OCI-LY7 (cell line): ENCODE data around the gene RIIAD1. TPM values are rescaled to one million over a fixed set of nuclear protein-coding genes. Genes with fewer than 3 reads are reported as not detected.
A peak's percentile ranks its signal among the peaks of the same experiment; 100 is the strongest.
"Not testable (repeated sequence)": the region's sequence is repeated elsewhere in the genome, so short reads cannot be mapped to it uniquely, and the experiment has no call there.

Experiments used
- BruUV-seq: library from RNA; stranded (reverse); fragments of 400-500 nt; replicated peaks from 2 replicates; lab custom pipeline; 2021; lab: Mats Ljungman, UMichigan
- CTCF ChIA-PET: fragments of 300-600 bp; sonication (Branson Sonifier 250); formaldehyde crosslinking; loops from one replicate; lab custom pipeline; 2022; ENCODE audit warnings: antibody characterized with exemption; ENCODE audit not compliant: unreplicated experiment; lab: Charles Lee
- POLR2A ChIA-PET: fragments of 300-600 bp; sonication (Branson Sonifier 250); formaldehyde crosslinking; loops from one replicate; lab custom pipeline; 2022; ENCODE audit warnings: antibody characterized with exemption; lab: Charles Lee
- DNase-seq: peaks from one replicate; pipeline ENCODE4 v3.0.0-alpha.2; 2015; ENCODE audit warnings: low spot score
- H2AFZ ChIP-seq: fragments of 200-600 bp; sonication (generic), shearing (Covaris generic); 2 replicates; pipeline ENCODE4 v1.6.1; 2014; ENCODE audit warnings: mild to moderate bottlenecking, antibody characterized with exemption, low read length, moderate library complexity
- H3K27ac ChIP-seq: fragments of 200-600 bp; sonication (generic); 2 replicates; pipeline ENCODE4 v1.5.1; 2014; ENCODE audit warnings: mixed run types, low read depth, mild to moderate bottlenecking, moderate library complexity, low read length, inconsistent platforms; ENCODE audit not compliant: poor library complexity, severe bottlenecking
- H3K36me3 ChIP-seq: fragments of 200-600 bp; sonication (generic); 2 replicates; pipeline ENCODE4 v1.6.1; 2014; ENCODE audit warnings: mild to moderate bottlenecking, antibody characterized with exemption, low read length, moderate library complexity, mixed read lengths; ENCODE audit not compliant: insufficient read depth
- H3K4me1 ChIP-seq: fragments of 200-600 bp; sonication (generic); 2 replicates; pipeline ENCODE4 v1.5.1; 2014; ENCODE audit warnings: mild to moderate bottlenecking, low read length; ENCODE audit not compliant: insufficient read depth, poor library complexity, severe bottlenecking
- H3K4me2 ChIP-seq: fragments of 200-600 bp; sonication (generic); 2 replicates; pipeline ENCODE4 v1.6.1; 2014; ENCODE audit warnings: mild to moderate bottlenecking, low read length
- H3K4me3 ChIP-seq: fragments of 200-600 bp; sonication (generic); 2 replicates; pipeline ENCODE4 v1.5.1; 2014; ENCODE audit warnings: mild to moderate bottlenecking, low read depth, low read length; ENCODE audit not compliant: poor library complexity, severe bottlenecking
- H3K79me2 ChIP-seq: fragments of 200-600 bp; sonication (generic); 2 replicates; pipeline ENCODE4 v1.6.1; 2016; ENCODE audit warnings: low read depth, mild to moderate bottlenecking, low read length, moderate library complexity, mixed read lengths; ENCODE audit not compliant: insufficient read depth
- H3K9me2 ChIP-seq: fragments of 200-600 bp; sonication (generic); 2 replicates; pipeline ENCODE4 v1.6.1; 2016; ENCODE audit warnings: mild to moderate bottlenecking, low read length, mixed read lengths; ENCODE audit not compliant: insufficient read depth
- H3K9me3 ChIP-seq: fragments of 200-600 bp; sonication (generic); 2 replicates; pipeline ENCODE4 v1.6.1; 2014; ENCODE audit warnings: mild to moderate bottlenecking, mixed run types, low read length, mixed read lengths
- H4K20me1 ChIP-seq: fragments of 200-600 bp; sonication (generic); 2 replicates; pipeline ENCODE4 v1.6.1; 2014; ENCODE audit warnings: mild to moderate bottlenecking, antibody characterized with exemption, low read length, moderate library complexity, mixed read lengths; ENCODE audit not compliant: insufficient read depth
- EZH2phosphoT487 ChIP-seq: fragments of 200-600 bp; sonication (generic); IDR thresholded peaks from 2 replicates; pipeline ENCODE4 v1.6.1; 2018; ENCODE audit warnings: low read depth, borderline replicate concordance, mild to moderate bottlenecking, mixed run types, antibody characterized with exemption, low read length, moderate library complexity, mixed read lengths
- intact Hi-C: fragments of 100-400 bp; cut with micrococcal nuclease; formaldehyde crosslinking; loops from one replicate; pipeline ENCODE4 v1.10.0; 2022; ENCODE audit not compliant: unreplicated experiment
- total RNA-seq, 2 experiments: library from RNA; depleted of rRNA in 1 of 2; stranded (reverse); fragments of >200 nt in 1 of 2; shearing (Covaris generic) in 1 of 2; gene quantifications; 2 replicates each; pipeline ENCODE4 v1.2.3, GENCODE V29; 2014 to 2022
- TF ChIP-seq, protein P1 (sequence below): fragments of 200-600 bp; sonication (generic); conservative IDR thresholded peaks from 2 replicates; pipeline ENCODE4 v1.5.1; 2014; ENCODE audit warnings: mild to moderate bottlenecking, antibody characterized with exemption, low read length, moderate library complexity, mixed read lengths

RIIAD1 gene
- total RNA-seq, 2 experiments from 2014 or later: not detected

GRCh38 chr1:151763990-151764389, 42.7 kb downstream of the RIIAD1 start:
- peaks cover 31% of the 10 kb centered on the region for H3K36me3 ChIP-seq
- H3K9me3 ChIP-seq: no peaks in the 10 kb centered on the region
- peaks cover 19% of the 10 kb centered on the region for H3K4me1 ChIP-seq
- H3K27ac ChIP-seq: peak overlapping the region; percentile 59
- DNase-seq: no peak
- intact Hi-C loops: no loop called here
- no peaks in the 10 kb centered on the region for H4K20me1 ChIP-seq
- H3K79me2 ChIP-seq: peaks cover 23% of the 10 kb centered on the region
- peak overlapping the region; percentile 92 for H3K4me3 ChIP-seq
- ChIA-PET CTCF (no interaction called here), POLR2A (interaction anchor here (0.6 to 2.5 kb wide), 6 partner anchors 9 to 358 kb away, joined by 3 to 13 read pairs (median 4); no protein-coding TSS in a partner anchor)
- H2AFZ ChIP-seq: peak overlapping the region; percentile 99
- no peak for TF ChIP-seq EZH2phosphoT487
- TF ChIP-seq, protein P1, sequence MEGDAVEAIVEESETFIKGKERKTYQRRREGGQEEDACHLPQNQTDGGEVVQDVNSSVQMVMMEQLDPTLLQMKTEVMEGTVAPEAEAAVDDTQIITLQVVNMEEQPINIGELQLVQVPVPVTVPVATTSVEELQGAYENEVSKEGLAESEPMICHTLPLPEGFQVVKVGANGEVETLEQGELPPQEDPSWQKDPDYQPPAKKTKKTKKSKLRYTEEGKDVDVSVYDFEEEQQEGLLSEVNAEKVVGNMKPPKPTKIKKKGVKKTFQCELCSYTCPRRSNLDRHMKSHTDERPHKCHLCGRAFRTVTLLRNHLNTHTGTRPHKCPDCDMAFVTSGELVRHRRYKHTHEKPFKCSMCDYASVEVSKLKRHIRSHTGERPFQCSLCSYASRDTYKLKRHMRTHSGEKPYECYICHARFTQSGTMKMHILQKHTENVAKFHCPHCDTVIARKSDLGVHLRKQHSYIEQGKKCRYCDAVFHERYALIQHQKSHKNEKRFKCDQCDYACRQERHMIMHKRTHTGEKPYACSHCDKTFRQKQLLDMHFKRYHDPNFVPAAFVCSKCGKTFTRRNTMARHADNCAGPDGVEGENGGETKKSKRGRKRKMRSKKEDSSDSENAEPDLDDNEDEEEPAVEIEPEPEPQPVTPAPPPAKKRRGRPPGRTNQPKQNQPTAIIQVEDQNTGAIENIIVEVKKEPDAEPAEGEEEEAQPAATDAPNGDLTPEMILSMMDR: no peak
- no peaks in the 10 kb centered on the region for H3K9me2 ChIP-seq
- H3K4me2 ChIP-seq: peak overlapping the region; percentile 83
- BruUV-seq: TSS peak; percentile 98

- H3K79me2 ChIP-seq, H3K9me3 ChIP-seq, H4K20me1 ChIP-seq, H3K27ac ChIP-seq, intact Hi-C loops, H2AFZ ChIP-seq, BruUV-seq, H3K9me2 ChIP-seq, H3K36me3 ChIP-seq, H3K4me2 ChIP-seq, H3K4me3 ChIP-seq, DNase-seq, CTCF ChIA-PET: not testable (repeated sequence)
- peaks cover 13% of the 10 kb centered on the region for H3K4me1 ChIP-seq
- POLR2A ChIA-PET: interaction anchor here (1.3 kb wide), 1 partner anchor 21 kb away, joined by 3 read pairs; no protein-coding TSS in a partner anchor
These were observed 47.2 kb downstream of the RIIAD1 start for GRCh38 chr1:151768351-151769066.

DNA sequence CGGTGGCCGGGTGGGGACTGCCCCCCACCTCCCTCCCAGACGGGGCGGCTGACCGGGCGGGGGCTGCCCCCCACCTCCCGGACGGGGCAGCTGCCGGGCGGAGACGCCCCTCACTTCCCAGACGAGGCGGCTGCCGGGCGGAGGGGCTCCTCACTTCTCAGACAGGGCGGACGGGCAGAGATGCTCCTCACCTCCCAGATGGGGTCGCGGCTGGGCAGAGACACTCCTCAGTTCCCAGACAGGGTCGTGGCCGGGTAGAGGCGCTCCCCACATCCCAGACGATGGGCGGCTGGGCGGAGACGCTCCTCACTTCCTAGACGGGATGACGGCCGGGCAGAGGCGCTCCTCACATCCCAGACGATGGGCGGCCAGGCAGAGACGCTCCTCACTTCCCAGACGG, 47.9 kb downstream of the RIIAD1 start:
- H3K27ac ChIP-seq, CTCF ChIA-PET, POLR2A ChIA-PET, H3K4me1 ChIP-seq, H3K4me3 ChIP-seq, intact Hi-C loops, H4K20me1 ChIP-seq, H3K9me3 ChIP-seq, DNase-seq, H2AFZ ChIP-seq, BruUV-seq, H3K79me2 ChIP-seq, H3K4me2 ChIP-seq, H3K9me2 ChIP-seq, H3K36me3 ChIP-seq: not testable (repeated sequence)
